ENCODE results near the gene CCDC183. TPM values are rescaled to one million over a fixed set of nuclear protein-coding genes. Genes with fewer than 3 reads are reported as not detected.

CCDC183 gene
- total and polyA plus RNA-seq, 2 of the 4 experiments (the other 2 are of a cell fraction) = under 0.01 to 0.29 TPM

- Histone ChIP-seq H3K56ac (ENCODE audit: extremely low read depth, insufficient read depth, low read length) (no peak overlapping the region), H3K4me2 (ENCODE audit: low read depth, low read length) (no peak overlapping the region), H3K9me3 (ENCODE audit: control insufficient read depth, insufficient read depth, low read length) (peaks cover 12% of the 10 kb centered on the region), H3K27me3 (ENCODE audit: control insufficient read depth, insufficient read depth, low read length) (peaks cover 6% of the 10 kb centered on the region), H3K9me1 (ENCODE audit: insufficient read depth, low read length) (no peaks in the 10 kb centered on the region), H2AK5ac (ENCODE audit: low read depth, low read length) (no peak overlapping the region), H2BK120ac (ENCODE audit: low read depth, low read length) (no peak overlapping the region), H3K23ac (ENCODE audit: low read depth, low read length) (no peak overlapping the region), H4K5ac (ENCODE audit: low read depth, low read length) (no peak overlapping the region), H2AK9ac (replicated peaks; ENCODE audit: low read depth, low read length, poor library complexity) (no peak overlapping the region), H2BK5ac (ENCODE audit: low read depth, low read length, poor library complexity, severe bottlenecking) (no peak overlapping the region), H3K36me3 (ENCODE audit: control insufficient read depth, insufficient read depth, low read length) (no peaks in the 10 kb centered on the region), H3K27ac (ENCODE audit: insufficient read depth, low read length) (no peak overlapping the region), H4K20me1 (ENCODE audit: insufficient read depth, low read length) (no peaks in the 10 kb centered on the region), H4K91ac (ENCODE audit: insufficient read depth, low read depth, low read length) (no peak overlapping the region), H3K18ac (ENCODE audit: low read depth, low read length) (no peak overlapping the region), H3K4me3 (ENCODE audit: insufficient read depth, low read depth, low read length) (no peak overlapping the region), H2BK20ac (ENCODE audit: low read depth, low read length) (no peak overlapping the region), H3K79me1 (ENCODE audit: low read depth in 1 of 2, low read length in 2 of 2) (no peaks in the 10 kb centered on the region), H3K14ac (replicated peaks; ENCODE audit: low read depth, low read length) (no peak overlapping the region), H4K8ac (ENCODE audit: low read depth in 2 of 2, low read length in 2 of 2) (no peak overlapping the region), H2BK15ac (ENCODE audit: low read depth, low read length) (no peak overlapping the region), H3K4me1 (ENCODE audit: control insufficient read depth, insufficient read depth, low read length) (no peaks in the 10 kb centered on the region), H3K9ac (ENCODE audit: low read depth, low read length) (no peak overlapping the region), H3K4ac (ENCODE audit: low read depth, low read length) (no peak overlapping the region), H2AFZ (replicated peaks; ENCODE audit: low read length, poor library complexity) (no peak overlapping the region)
- BruUV-seq (replicated peaks) = no TSS peak
- CTCF ChIA-PET = no interaction called here
- intact Hi-C loops (cut with micrococcal nuclease) (no loop called here), in situ Hi-C loops (cut with MboI; ENCODE audit: low sequenced_read_pairs) (no loop called here), dilution Hi-C loops (cut with HindIII; ENCODE audit: low sequenced_read_pairs, unreplicated experiment) (no loop called here)
- 87% methylated on average over 6 of the region's 20 CpGs; no CpG with 5 or more reads in 1 of the 2 experiments for WGBS, 2 experiments (ENCODE audit: extremely low coverage in 2 of 2, insufficient read length in 1 of 2)
- ATAC-seq (ENCODE audit: low read depth) (no peak), DNase-seq (no peak)
- POLR2A ChIA-PET (ENCODE audit: unreplicated experiment) = no interaction called here
- TF ChIP-seq, protein P1, sequence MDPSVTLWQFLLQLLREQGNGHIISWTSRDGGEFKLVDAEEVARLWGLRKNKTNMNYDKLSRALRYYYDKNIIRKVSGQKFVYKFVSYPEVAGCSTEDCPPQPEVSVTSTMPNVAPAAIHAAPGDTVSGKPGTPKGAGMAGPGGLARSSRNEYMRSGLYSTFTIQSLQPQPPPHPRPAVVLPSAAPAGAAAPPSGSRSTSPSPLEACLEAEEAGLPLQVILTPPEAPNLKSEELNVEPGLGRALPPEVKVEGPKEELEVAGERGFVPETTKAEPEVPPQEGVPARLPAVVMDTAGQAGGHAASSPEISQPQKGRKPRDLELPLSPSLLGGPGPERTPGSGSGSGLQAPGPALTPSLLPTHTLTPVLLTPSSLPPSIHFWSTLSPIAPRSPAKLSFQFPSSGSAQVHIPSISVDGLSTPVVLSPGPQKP (IDR thresholded peaks at IDR 0.05; ENCODE audit: borderline replicate concordance, low read depth, low read length) = no peak
- TF ChIP-seq FOS (IDR thresholded peaks at IDR 0.05; ENCODE audit: low read depth, low read length) = no peak
- no peak for TF ChIP-seq MXI1 (IDR thresholded peaks at IDR 0.05; ENCODE audit: borderline replicate concordance, low read depth, low read length)
- TF ChIP-seq MAFK (IDR thresholded peaks at IDR 0.05; ENCODE audit: low read depth, low read length) = no peak
- TF ChIP-seq CHD1 (IDR thresholded peaks at IDR 0.05; ENCODE audit: low read depth, low read length) = no peak
- TF ChIP-seq POLR2A (IDR thresholded peaks at IDR 0.05; ENCODE audit: low read depth, low read length) = no peak
- no peak for TF ChIP-seq BHLHE40 (IDR thresholded peaks at IDR 0.05; ENCODE audit: low read depth, low read length)
- no peak for TF ChIP-seq SMC3 (IDR thresholded peaks at IDR 0.05; ENCODE audit: low read depth, low read length)
- TF ChIP-seq, protein P2, sequence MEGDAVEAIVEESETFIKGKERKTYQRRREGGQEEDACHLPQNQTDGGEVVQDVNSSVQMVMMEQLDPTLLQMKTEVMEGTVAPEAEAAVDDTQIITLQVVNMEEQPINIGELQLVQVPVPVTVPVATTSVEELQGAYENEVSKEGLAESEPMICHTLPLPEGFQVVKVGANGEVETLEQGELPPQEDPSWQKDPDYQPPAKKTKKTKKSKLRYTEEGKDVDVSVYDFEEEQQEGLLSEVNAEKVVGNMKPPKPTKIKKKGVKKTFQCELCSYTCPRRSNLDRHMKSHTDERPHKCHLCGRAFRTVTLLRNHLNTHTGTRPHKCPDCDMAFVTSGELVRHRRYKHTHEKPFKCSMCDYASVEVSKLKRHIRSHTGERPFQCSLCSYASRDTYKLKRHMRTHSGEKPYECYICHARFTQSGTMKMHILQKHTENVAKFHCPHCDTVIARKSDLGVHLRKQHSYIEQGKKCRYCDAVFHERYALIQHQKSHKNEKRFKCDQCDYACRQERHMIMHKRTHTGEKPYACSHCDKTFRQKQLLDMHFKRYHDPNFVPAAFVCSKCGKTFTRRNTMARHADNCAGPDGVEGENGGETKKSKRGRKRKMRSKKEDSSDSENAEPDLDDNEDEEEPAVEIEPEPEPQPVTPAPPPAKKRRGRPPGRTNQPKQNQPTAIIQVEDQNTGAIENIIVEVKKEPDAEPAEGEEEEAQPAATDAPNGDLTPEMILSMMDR (conservative IDR thresholded peaks at IDR 0.05; ENCODE audit: low read depth, low read length) = no peak
- TF ChIP-seq USF2 (IDR thresholded peaks at IDR 0.05; ENCODE audit: low read depth, low read length) = no peak
- TF ChIP-seq RAD21 (IDR thresholded peaks at IDR 0.05; ENCODE audit: low read length) = no peak
Observed at GRCh38 chr9:136757328-136757727, 38.8 kb upstream of the CCDC183 start.
